ENCODE results near the gene FHL5.

DNA sequence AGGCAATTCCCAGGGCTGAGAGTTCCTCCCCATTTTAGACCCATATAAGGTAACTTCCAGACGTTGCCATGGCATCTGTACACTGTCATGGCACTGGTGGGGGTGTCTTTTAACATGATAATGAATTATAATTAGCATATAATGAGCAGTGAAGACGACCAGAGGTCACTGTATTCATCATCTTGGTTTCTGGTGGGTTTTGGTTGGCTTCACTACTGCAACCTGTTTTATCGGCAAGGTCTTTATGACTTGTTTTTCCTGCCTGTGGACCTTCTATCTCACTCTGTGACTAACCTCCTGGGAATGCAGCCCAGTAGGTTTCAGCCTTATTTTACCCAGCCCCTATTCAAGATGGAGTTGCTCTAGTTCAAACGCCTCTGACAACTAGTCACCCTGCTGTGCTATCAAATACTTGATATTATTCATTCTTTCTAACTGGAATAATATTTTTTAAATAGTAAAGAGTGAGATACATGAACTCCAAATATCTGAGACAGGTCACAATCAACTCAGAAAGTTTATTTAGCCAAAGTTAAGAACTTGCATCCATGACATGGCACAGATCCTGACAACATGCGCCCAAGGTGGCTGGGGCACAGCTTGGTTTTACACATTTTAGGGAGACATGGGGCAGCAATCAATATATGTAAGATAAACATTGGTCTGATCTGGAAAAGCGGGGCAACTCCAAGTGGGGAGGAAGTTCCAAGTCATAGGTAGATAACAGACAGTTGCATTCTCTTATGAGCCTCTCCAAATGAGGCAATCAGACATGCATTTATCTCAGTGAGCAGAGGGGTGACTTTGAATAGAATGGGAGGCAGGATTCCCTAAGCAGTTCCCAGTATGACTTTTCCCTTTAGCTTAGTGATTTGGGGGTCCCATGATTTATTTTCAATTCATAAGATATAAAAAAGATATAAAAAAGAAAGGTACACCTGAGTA, 42.5 kb upstream of the FHL5 start:
- TF ChIP-seq CTCF (IDR thresholded peaks at IDR 0.05): no peak
- TF ChIP-seq EZH2 (IDR thresholded peaks at IDR 0.05): no peak
- TF ChIP-seq EZH2phosphoT487 (IDR thresholded peaks at IDR 0.05): no peak
